Karpas-422 (cell line): ENCODE results near the gene RNF130. TPM values are rescaled to one million over a fixed set of nuclear protein-coding genes. Genes with fewer than 3 reads are reported as not detected.
"Not testable (repeated sequence)": the region's sequence is repeated elsewhere in the genome, so short reads cannot be mapped to it uniquely, and the experiment has no call there.

Experiments
- DNase-seq: peaks from one replicate; pipeline ENCODE4 v3.0.0-alpha.2; 2015
- H2AFZ ChIP-seq: fragments of 200-600 bp; sonication (generic); 2 replicates; pipeline ENCODE4 v1.6.1; 2014; ENCODE audit warnings: antibody characterized with exemption, low read length, mixed read lengths
- H3K27ac ChIP-seq: fragments of 200-600 bp; sonication (generic); 2 replicates; pipeline ENCODE4 v1.5.1; 2014; ENCODE audit warnings: mild to moderate bottlenecking, low read length, moderate library complexity
- H3K27me3 ChIP-seq: fragments of 200-600 bp; sonication (generic); 2 replicates; pipeline ENCODE4 v1.6.1; 2014; ENCODE audit warnings: low read length, mixed read lengths
- H3K36me3 ChIP-seq: fragments of 200-600 bp; sonication (generic); 2 replicates; pipeline ENCODE4 v1.6.1; 2014; ENCODE audit warnings: low read length, mixed read lengths; ENCODE audit not compliant: insufficient read depth
- H3K4me1 ChIP-seq: fragments of 200-600 bp; sonication (generic); 2 replicates; pipeline ENCODE4 v1.6.1; 2014; ENCODE audit warnings: mild to moderate bottlenecking, low read length, mixed read lengths
- H3K4me2 ChIP-seq: fragments of 200-600 bp; sonication (generic); 2 replicates; pipeline ENCODE4 v1.6.1; 2014; ENCODE audit warnings: low read length, low read depth, mild to moderate bottlenecking; ENCODE audit not compliant: poor library complexity, severe bottlenecking
- H3K4me3 ChIP-seq: fragments of 200-600 bp; sonication (generic); 2 replicates; pipeline ENCODE4 v1.5.1; 2014; ENCODE audit warnings: mild to moderate bottlenecking, antibody characterized with exemption, low read length, mixed read lengths
- H3K79me2 ChIP-seq: fragments of 200-600 bp; sonication (generic); 2 replicates; pipeline ENCODE4 v1.6.1; 2014; ENCODE audit warnings: mild to moderate bottlenecking, low read length, mixed read lengths
- H3K9ac ChIP-seq: fragments of 200-600 bp; sonication (generic); 2 replicates; pipeline ENCODE4 v1.6.0; 2014; ENCODE audit warnings: low read length
- H3K9me2 ChIP-seq: fragments of 200-600 bp; sonication (generic), shearing (Covaris generic); replicated peaks from 2 replicates; pipeline ENCODE4 v1.6.0; 2014; ENCODE audit warnings: mild to moderate bottlenecking, low read length, moderate library complexity; ENCODE audit not compliant: insufficient read depth
- H3K9me3 ChIP-seq: fragments of 300-700, 200-600 bp; sonication (generic); 2 replicates; pipeline ENCODE4 v1.6.1; 2014; ENCODE audit warnings: low read length, mixed read lengths
- H4K20me1 ChIP-seq: fragments of 200-600 bp; sonication (generic); 2 replicates; pipeline ENCODE4 v1.6.1; 2014; ENCODE audit warnings: mild to moderate bottlenecking, antibody characterized with exemption, low read length, low read depth; ENCODE audit not compliant: insufficient read depth
- total RNA-seq: library from RNA; depleted of rRNA; stranded (reverse); fragments of >200 nt; shearing (Covaris generic); gene quantifications from 2 replicates; pipeline ENCODE4 v1.2.3, GENCODE V29; 2014; ENCODE audit warnings: low replicate concordance

RNF130 gene
- total RNA-seq, 1 experiment from 2014 or later = 0.41 TPM

DNA sequence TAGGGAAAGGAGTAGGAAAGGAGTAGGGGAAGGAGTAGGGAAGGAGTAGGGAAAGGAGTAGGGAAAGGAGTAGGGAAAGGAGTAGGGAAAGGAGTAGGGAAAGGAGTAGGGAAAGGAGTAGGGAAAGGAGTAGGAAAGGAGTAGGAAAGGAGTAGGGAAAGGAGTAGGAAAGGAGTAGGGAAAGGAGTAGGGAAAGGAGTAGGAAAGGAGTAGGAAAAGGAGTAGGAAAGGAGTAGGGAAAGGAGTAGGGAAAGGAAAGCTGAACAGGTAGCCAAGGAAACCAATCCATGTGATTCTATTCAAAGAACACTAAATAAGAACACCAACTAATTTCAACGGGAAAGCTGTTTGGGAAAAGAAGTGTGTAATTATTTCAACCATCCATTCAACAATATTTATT lies 56.0 kb downstream of the RNF130 start:
- H3K9ac ChIP-seq, H3K4me1 ChIP-seq, H3K4me2 ChIP-seq, H3K27ac ChIP-seq, H3K36me3 ChIP-seq, H3K4me3 ChIP-seq, H3K9me3 ChIP-seq, H3K27me3 ChIP-seq, H2AFZ ChIP-seq, DNase-seq, H3K9me2 ChIP-seq, H4K20me1 ChIP-seq, H3K79me2 ChIP-seq: not testable (repeated sequence)

DNA sequence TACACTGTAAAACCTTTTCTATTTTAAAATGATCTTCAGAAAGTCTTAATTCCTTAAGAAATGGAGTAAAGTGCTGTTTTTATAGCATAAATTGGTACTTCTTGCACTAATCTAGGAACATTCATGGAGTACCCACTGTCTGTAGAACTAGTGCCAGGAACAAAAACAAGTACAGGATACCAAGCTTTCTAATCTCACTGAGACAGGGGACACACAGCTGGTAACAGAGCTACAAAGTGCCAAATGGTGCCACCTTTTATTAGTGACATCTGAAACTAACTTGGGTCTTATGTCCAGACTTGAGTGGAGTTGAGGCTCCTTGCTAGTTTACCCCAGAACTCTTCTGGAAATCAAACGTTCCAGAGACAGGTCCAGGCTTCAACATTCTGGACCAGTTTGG lies 57.9 kb downstream of the RNF130 start:
- H3K9me3 ChIP-seq = no peaks in the 10 kb centered on the region
- no peak overlapping the region for H3K4me2 ChIP-seq
- H3K4me3 ChIP-seq = no peak overlapping the region
- no peaks in the 10 kb centered on the region for H3K79me2 ChIP-seq
- no peaks in the 10 kb centered on the region for H3K27me3 ChIP-seq
- H3K4me1 ChIP-seq = no peaks in the 10 kb centered on the region
- H3K9ac ChIP-seq = no peak overlapping the region
- DNase-seq = no peak
- H4K20me1 ChIP-seq = no peaks in the 10 kb centered on the region
- H3K9me2 ChIP-seq = no peaks in the 10 kb centered on the region
- H3K36me3 ChIP-seq = no peaks in the 10 kb centered on the region
- H2AFZ ChIP-seq = no peak overlapping the region
- no peak overlapping the region for H3K27ac ChIP-seq

DNA sequence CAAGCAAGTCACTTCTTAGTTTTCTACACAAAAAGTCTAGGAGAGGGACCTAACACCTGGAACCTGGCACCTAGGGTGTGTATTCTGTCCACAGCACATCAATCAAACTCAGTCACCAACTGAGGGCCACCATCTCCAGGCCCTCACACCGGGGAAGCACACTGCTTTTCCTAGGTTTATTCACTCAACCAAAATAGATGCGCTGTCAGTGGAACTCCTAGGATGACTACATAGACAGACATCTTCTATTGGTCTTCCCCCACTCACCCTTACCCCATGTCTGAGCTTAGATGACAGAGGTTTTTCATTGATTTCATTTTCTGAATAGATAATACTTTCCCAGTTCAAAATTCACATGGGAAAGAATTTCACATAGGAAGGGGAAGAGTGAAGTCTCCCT lies 59.2 kb downstream of the RNF130 start:
- Histone ChIP-seq H3K4me2 (no peak overlapping the region), H3K4me1 (no peaks in the 10 kb centered on the region), H3K4me3 (no peak overlapping the region), H2AFZ (no peak overlapping the region), H3K9ac (no peak overlapping the region), H3K27ac (no peak overlapping the region), H3K36me3 (no peaks in the 10 kb centered on the region), H3K27me3 (no peaks in the 10 kb centered on the region), H3K79me2 (no peaks in the 10 kb centered on the region), H4K20me1 (no peaks in the 10 kb centered on the region), H3K9me2 (no peaks in the 10 kb centered on the region), H3K9me3 (no peaks in the 10 kb centered on the region)
- no peak for DNase-seq

DNA sequence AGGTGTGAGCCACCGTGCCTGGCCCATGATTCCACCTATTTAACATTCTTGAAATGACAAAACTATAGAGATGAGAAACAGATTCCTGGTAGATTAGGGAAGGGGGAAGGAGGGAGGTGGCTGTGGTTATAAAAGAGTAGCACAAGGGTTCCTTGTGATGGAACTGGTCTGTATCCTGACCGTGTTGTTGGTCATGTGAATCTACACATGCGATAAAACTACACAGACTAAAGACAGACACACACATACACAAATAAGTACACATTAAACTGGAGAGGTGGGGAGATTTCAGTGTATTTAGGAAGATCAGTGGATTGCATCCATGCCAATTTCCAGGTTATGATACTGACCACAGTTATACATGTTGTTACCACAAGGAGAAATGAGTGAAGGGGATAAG lies 60.9 kb downstream of the RNF130 start:
- H3K27ac ChIP-seq = no peak overlapping the region
- no peaks in the 10 kb centered on the region for H3K79me2 ChIP-seq
- H3K9ac ChIP-seq = no peak overlapping the region
- H3K9me3 ChIP-seq = no peaks in the 10 kb centered on the region
- H2AFZ ChIP-seq = no peak overlapping the region
- no peaks in the 10 kb centered on the region for H3K9me2 ChIP-seq
- no peaks in the 10 kb centered on the region for H4K20me1 ChIP-seq
- DNase-seq = no peak
- H3K27me3 ChIP-seq = no peaks in the 10 kb centered on the region
- no peaks in the 10 kb centered on the region for H3K36me3 ChIP-seq
- H3K4me3 ChIP-seq = no peak overlapping the region
- H3K4me1 ChIP-seq = no peaks in the 10 kb centered on the region
- H3K4me2 ChIP-seq = no peak overlapping the region

DNA sequence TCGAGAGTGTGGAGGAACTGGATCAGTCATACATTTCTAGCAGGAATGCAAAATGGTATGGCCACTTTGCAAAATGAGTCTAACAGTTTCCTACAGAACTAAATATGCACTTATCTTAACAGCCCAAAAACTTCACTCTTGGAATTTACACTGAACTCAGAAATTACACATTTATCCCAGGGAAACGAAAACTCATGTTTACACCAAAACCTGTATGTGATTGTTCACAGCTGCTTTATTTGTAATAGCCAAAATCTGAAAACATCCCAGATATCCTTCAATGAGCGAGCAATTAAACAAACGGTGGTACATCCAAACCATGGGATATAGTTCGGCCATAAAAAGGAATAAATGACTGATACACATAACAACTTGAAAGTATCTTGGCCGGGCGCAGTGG lies 62.0 kb downstream of the RNF130 start:
- Histone ChIP-seq H4K20me1 (no peaks in the 10 kb centered on the region), H3K4me2 (no peak overlapping the region), H3K4me3 (no peak overlapping the region), H3K27me3 (no peaks in the 10 kb centered on the region), H3K4me1 (no peaks in the 10 kb centered on the region), H3K9ac (no peak overlapping the region), H3K9me2 (no peaks in the 10 kb centered on the region), H2AFZ (no peak overlapping the region), H3K27ac (no peak overlapping the region), H3K36me3 (no peaks in the 10 kb centered on the region), H3K79me2 (no peaks in the 10 kb centered on the region), H3K9me3 (no peaks in the 10 kb centered on the region)
- no peak for DNase-seq

DNA sequence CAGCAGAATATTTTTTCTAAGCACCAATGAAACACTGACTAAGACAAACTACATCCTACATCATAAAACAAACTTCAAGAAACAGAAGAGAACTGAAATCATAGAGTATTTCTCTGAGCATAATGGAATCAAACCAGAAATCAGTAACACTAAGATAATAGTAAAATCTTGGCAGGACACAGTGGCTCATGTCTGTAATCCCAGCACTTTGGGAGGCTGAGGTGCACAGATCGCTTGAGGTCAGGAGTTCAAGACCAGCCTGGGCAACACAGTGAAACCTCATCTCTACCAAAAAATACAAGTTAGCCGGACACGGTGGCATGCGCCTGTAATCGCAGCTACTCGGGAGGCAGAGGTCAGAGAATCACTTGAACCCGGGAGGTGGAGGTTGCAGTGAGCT lies 63.1 kb downstream of the RNF130 start:
- no peaks in the 10 kb centered on the region for H3K27me3 ChIP-seq
- H3K4me1 ChIP-seq = no peaks in the 10 kb centered on the region

DNA sequence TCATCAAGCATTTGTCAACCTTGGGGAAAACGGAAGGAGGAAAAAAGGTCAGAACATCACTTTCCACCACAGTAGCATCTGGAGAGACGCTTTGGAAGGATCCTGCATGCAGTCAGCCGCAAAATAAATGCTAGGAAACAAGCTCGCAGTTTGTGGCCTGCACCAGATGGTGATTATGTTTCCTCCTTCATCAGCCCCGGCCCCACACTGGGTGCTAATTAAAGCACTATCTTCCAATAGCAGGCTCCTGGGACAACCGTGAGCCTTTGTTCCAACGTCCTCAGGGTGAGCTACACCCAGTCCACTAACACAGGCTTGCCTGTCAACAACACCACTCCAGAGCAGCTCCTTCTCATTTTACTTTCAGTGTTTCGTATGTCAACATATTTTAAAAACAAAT lies 64.0 kb downstream of the RNF130 start:
- H3K79me2 ChIP-seq = no peaks in the 10 kb centered on the region
- H3K27ac ChIP-seq = no peak overlapping the region
- no peaks in the 10 kb centered on the region for H3K4me1 ChIP-seq
- H3K27me3 ChIP-seq = no peaks in the 10 kb centered on the region
- H4K20me1 ChIP-seq = no peaks in the 10 kb centered on the region
- H3K9me2 ChIP-seq = no peaks in the 10 kb centered on the region
- DNase-seq = no peak
- H3K36me3 ChIP-seq = no peaks in the 10 kb centered on the region
- H3K9me3 ChIP-seq = no peaks in the 10 kb centered on the region
- no peak overlapping the region for H3K9ac ChIP-seq
- no peak overlapping the region for H3K4me3 ChIP-seq
- no peak overlapping the region for H3K4me2 ChIP-seq
- no peak overlapping the region for H2AFZ ChIP-seq

More for the DNA sequence above, 63.1 kb downstream of the RNF130 start:
- no peak overlapping the region for H3K4me2 ChIP-seq
- H3K9me3 ChIP-seq = no peaks in the 10 kb centered on the region
- no peaks in the 10 kb centered on the region for H3K79me2 ChIP-seq
- no peak overlapping the region for H3K27ac ChIP-seq
- H3K9ac ChIP-seq = no peak overlapping the region
- no peak overlapping the region for H3K4me3 ChIP-seq
- DNase-seq = no peak
- no peaks in the 10 kb centered on the region for H3K36me3 ChIP-seq
- no peaks in the 10 kb centered on the region for H4K20me1 ChIP-seq
- no peaks in the 10 kb centered on the region for H3K9me2 ChIP-seq
- H2AFZ ChIP-seq = no peak overlapping the region

DNA sequence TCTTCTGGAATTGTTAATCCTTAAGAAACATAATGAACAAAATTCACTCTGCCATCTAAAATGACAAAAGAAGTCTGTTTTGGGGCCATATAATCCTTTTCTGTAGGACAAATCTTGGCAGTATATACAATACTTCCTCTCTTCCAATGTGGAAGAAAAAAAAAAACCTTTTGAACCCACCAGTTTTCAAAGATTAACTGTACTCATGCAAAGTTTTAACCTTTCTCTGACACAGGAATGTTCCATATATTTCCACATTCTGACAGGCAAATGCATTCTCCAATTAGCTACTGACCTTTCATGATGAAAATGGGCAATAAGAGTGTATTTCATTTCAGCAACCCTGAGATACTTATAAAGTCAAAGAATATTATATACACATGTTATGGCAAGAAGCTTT lies 65.4 kb downstream of the RNF130 start:
- DNase-seq = peak; percentile 12
- Histone ChIP-seq H3K27ac (no peak overlapping the region), H2AFZ (no peak overlapping the region), H3K36me3 (no peaks in the 10 kb centered on the region), H3K4me3 (no peak overlapping the region), H4K20me1 (no peaks in the 10 kb centered on the region), H3K9me2 (no peaks in the 10 kb centered on the region), H3K79me2 (no peaks in the 10 kb centered on the region), H3K27me3 (no peaks in the 10 kb centered on the region), H3K4me2 (no peak overlapping the region), H3K9me3 (no peaks in the 10 kb centered on the region), H3K4me1 (no peaks in the 10 kb centered on the region), H3K9ac (no peak overlapping the region)

DNA sequence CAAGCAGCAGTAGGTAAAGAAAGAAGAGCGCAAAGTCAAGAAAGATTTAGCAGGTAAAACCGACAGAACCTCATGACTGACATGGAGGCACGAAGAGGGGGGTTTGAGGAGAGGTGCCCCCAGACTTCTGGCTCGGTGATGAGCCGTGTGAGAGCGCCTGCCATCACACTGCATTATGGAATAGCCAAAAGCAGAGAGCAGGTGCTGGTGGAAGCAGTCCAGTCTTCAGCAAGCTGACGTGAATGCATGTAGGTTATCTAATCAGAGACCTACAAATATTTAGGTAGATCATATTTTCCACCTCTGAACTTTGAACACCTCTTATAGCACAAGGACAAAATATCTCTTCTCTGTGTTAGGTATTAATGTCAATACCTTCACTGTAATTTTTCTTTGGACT lies 68.4 kb downstream of the RNF130 start:
- H3K9ac ChIP-seq = no peak overlapping the region
- no peaks in the 10 kb centered on the region for H3K9me2 ChIP-seq
- H3K4me1 ChIP-seq = no peaks in the 10 kb centered on the region
- DNase-seq = peak; percentile 32
- H2AFZ ChIP-seq = no peak overlapping the region
- H3K9me3 ChIP-seq = no peaks in the 10 kb centered on the region
- no peaks in the 10 kb centered on the region for H3K79me2 ChIP-seq
- H3K36me3 ChIP-seq = no peaks in the 10 kb centered on the region
- H3K4me3 ChIP-seq = no peak overlapping the region
- no peaks in the 10 kb centered on the region for H4K20me1 ChIP-seq
- H3K4me2 ChIP-seq = no peak overlapping the region
- H3K27ac ChIP-seq = no peak overlapping the region
- no peaks in the 10 kb centered on the region for H3K27me3 ChIP-seq
